ENCODE measurements around the gene PDE9A. TPM values are rescaled to one million over a fixed set of nuclear protein-coding genes. Genes with fewer than 3 reads are reported as not detected.

The PDE9A gene
- polyA plus RNA-seq, 1 experiment, result 0.09 TPM

DNA sequence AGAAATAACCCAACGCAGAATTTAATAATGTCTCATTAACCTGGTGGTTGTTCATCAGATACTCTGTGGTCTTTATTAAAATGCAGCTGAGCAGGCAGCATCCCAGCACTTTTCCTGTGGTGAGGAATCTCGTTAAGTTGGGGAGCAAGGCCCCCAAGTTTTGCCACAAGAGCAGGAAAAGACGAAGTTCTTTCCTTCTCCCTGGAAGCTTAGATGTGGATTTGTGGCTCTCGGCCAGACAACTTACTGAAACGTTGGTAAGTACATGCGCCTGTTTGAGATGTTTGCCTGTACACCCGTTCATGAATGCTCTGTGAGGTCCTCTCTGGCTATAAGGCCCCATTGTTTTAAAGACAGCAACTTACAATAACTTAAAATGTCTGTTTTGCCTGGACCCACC, 34.3 kb upstream of the PDE9A start:
- Histone ChIP-seq H3K36me3 (ENCODE audit: control insufficient read depth, insufficient read depth, low read length) (no peaks in the 10 kb centered on the region), H3K27me3 (ENCODE audit: control insufficient read depth, insufficient read depth, low read length) (peaks cover 2% of the 10 kb centered on the region; the same call in 1 of the 2 replicates), H3K4me3 (ENCODE audit: low read depth, low read length) (no peak overlapping the region)
- TF ChIP-seq, protein P1, sequence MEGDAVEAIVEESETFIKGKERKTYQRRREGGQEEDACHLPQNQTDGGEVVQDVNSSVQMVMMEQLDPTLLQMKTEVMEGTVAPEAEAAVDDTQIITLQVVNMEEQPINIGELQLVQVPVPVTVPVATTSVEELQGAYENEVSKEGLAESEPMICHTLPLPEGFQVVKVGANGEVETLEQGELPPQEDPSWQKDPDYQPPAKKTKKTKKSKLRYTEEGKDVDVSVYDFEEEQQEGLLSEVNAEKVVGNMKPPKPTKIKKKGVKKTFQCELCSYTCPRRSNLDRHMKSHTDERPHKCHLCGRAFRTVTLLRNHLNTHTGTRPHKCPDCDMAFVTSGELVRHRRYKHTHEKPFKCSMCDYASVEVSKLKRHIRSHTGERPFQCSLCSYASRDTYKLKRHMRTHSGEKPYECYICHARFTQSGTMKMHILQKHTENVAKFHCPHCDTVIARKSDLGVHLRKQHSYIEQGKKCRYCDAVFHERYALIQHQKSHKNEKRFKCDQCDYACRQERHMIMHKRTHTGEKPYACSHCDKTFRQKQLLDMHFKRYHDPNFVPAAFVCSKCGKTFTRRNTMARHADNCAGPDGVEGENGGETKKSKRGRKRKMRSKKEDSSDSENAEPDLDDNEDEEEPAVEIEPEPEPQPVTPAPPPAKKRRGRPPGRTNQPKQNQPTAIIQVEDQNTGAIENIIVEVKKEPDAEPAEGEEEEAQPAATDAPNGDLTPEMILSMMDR (IDR thresholded peaks at IDR 0.05; ENCODE audit: insufficient read depth, low read depth, low read length), result no peak
- DNase-seq (ENCODE audit: low read depth), result no peak
- ChIA-PET CTCF (no interaction called here), POLR2A (no interaction called here)

DNA sequence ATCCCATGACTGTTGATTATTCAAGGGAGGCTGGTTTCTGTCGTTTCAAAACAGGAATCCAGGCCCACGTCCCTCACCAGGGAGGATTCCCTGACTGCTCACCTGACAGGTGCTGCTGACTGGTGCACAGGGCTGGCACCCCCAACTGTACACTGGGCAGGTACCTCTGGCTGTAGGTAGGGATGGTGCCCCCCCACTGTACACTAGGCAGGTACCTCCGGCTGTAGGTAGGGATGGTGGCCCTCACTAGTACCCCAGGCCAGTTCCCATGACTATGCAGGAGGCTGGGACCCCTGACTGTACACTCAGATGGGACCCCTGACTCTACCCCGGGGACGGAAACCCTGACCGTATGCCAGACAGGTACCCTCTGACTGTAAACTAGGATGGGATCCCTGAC, 33.6 kb upstream of the PDE9A start:
- H3K27me3 ChIP-seq (ENCODE audit: control insufficient read depth, insufficient read depth, low read length), result peaks cover 2% of the 10 kb centered on the region; the same call in 1 of the 2 replicates
- no peak for DNase-seq (ENCODE audit: low read depth)
- TF ChIP-seq, protein P1 (IDR thresholded peaks at IDR 0.05; ENCODE audit: insufficient read depth, low read depth, low read length), result no peak
- no peak overlapping the region for H3K4me3 ChIP-seq (ENCODE audit: low read depth, low read length)
- H3K36me3 ChIP-seq (ENCODE audit: control insufficient read depth, insufficient read depth, low read length), result no peaks in the 10 kb centered on the region
- ChIA-PET POLR2A (no interaction called here), CTCF (no interaction called here)

DNA sequence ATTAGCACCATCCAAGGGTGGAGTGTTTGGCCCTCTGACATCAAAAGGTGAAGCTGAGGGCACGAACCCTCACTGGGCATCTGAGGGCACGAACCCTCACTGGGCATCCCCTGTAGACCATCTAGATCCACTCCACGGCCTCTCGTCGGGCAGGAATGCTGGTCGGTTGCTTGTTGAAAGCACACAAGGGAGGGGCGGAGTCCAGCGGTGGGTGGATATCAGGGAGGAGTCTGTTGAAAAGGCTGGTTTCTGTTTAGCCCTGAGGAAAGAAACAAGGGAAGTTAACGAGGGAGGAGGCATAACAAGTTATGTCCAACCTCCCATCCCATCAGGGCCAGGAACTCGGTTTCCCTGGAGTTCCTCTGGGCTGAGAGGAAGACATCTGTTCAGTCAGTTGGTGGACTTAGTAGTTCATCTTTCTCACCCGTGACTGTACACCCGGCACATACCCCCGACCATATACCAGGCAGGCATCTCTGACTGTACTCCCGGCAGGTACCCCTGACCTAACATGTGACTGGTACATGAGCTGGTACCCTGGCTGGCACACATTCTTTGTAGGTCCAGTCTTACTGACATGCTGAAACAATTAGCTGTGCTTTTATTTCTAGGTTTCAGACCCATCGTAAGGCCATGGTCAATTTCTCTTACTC, 32.1 kb upstream of the PDE9A start:
- ChIA-PET CTCF (no interaction called here), POLR2A (no interaction called here)
- TF ChIP-seq, protein P1 (IDR thresholded peaks at IDR 0.05; ENCODE audit: insufficient read depth, low read depth, low read length), result no peak
- no peak for DNase-seq (ENCODE audit: low read depth)
- Histone ChIP-seq H3K36me3 (ENCODE audit: control insufficient read depth, insufficient read depth, low read length) (no peaks in the 10 kb centered on the region), H3K4me3 (ENCODE audit: low read depth, low read length) (no peak overlapping the region), H3K27me3 (ENCODE audit: control insufficient read depth, insufficient read depth, low read length) (peaks cover 2% of the 10 kb centered on the region; the same call in 1 of the 2 replicates)

DNA sequence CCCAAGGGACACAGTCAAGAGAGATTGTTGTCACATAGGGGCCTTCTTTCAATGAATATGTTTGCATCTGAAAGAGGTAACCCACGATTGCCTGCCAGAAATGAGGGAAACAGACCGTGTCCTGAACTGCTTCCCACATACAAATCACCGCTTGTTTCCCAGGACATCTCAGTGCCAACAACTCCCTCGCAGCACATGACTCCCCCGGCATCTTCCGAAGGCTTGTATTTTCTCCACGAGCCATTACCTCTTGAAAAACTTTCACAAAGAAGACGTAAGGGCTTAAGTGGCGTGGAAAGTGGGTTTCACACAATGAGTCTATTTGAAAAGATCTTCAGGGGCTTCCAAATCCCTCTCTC, 31.6 kb upstream of the PDE9A start:
- TF ChIP-seq, protein P1 (IDR thresholded peaks at IDR 0.05; ENCODE audit: insufficient read depth, low read depth, low read length), result no peak
- CTCF ChIA-PET, result no interaction called here
- Histone ChIP-seq H3K27me3 (ENCODE audit: control insufficient read depth, insufficient read depth, low read length) (peaks cover 2% of the 10 kb centered on the region; the same call in 1 of the 2 replicates), H3K4me3 (ENCODE audit: low read depth, low read length) (no peak overlapping the region), H3K36me3 (ENCODE audit: control insufficient read depth, insufficient read depth, low read length) (no peaks in the 10 kb centered on the region)
- no peak for DNase-seq (ENCODE audit: low read depth)
- POLR2A ChIA-PET, result no interaction called here

DNA sequence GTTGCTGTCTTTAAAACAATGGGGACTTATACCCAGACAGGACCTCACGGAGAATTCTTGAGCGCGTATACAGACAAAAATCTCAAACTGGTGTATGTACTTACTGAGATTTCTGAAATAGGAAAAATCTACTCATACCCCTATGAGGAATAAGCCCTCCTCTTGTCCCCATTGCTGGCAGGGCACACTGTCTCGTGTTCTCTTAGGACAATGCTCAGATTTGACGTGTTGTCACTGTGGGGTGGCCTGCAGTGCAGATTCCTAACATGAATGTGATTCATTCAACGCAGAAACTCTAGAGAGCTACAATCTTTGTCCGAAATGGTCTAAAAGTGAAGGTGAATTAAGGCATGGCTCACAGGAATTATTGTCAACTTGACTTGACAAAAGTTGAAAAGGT, 31.1 kb upstream of the PDE9A start:
- TF ChIP-seq, protein P1 (IDR thresholded peaks at IDR 0.05; ENCODE audit: insufficient read depth, low read depth, low read length), result no peak
- ChIA-PET CTCF (no interaction called here), POLR2A (no interaction called here)
- no peaks in the 10 kb centered on the region for H3K36me3 ChIP-seq (ENCODE audit: control insufficient read depth, insufficient read depth, low read length)
- no peak for DNase-seq (ENCODE audit: low read depth)
- no peak overlapping the region for H3K4me3 ChIP-seq (ENCODE audit: low read depth, low read length)
- peaks cover 2% of the 10 kb centered on the region; the same call in 1 of the 2 replicates for H3K27me3 ChIP-seq (ENCODE audit: control insufficient read depth, insufficient read depth, low read length)
